Left kidney (tissue), 2 donors: ENCODE results near the gene TEPSIN. TPM values are rescaled to one million over a fixed set of nuclear protein-coding genes. Genes with fewer than 3 reads are reported as not detected.

Experiments
- DNase-seq: peaks from one replicate; pipeline ENCODE4 v3.0.0-alpha.2; 2013
- polyA plus RNA-seq: library from polyadenylated mRNA; unstranded; fragments of 120-200 nt; gene quantifications from one replicate; pipeline ENCODE4 v1.2.1, GENCODE V29; 2013; ENCODE audit not compliant: insufficient read length

The TEPSIN gene
- polyA plus RNA-seq, 1 donor: 18.4 TPM

- DNase-seq: no peak
Observed at GRCh38 chr17:81271226-81271625, 32.4 kb upstream of the TEPSIN start.

GRCh38 chr17:81270279-81270678 is 31.4 kb upstream of the TEPSIN start:
- DNase-seq: no peak

GRCh38 chr17:81267390-81268067 is 28.7 kb upstream of the TEPSIN start:
- DNase-seq: no peak

GRCh38 chr17:81265576-81265975 is 26.7 kb upstream of the TEPSIN start:
- DNase-seq: no peak

GRCh38 chr17:81264640-81265039 is 25.8 kb upstream of the TEPSIN start:
- no peak for DNase-seq

- DNase-seq: no peak
Observed at GRCh38 chr17:81263371-81264181, 24.7 kb upstream of the TEPSIN start.

- DNase-seq: no peak
Observed at GRCh38 chr17:81261582-81262336, 22.9 kb upstream of the TEPSIN start.

- DNase-seq: no peak
Observed at GRCh38 chr17:81261096-81261495, 22.2 kb upstream of the TEPSIN start.

GRCh38 chr17:81260641-81261040 is 21.8 kb upstream of the TEPSIN start:
- DNase-seq: no peak

GRCh38 chr17:81260171-81260570 is 21.3 kb upstream of the TEPSIN start:
- DNase-seq: no peak

GRCh38 chr17:81259058-81259605 is 20.3 kb upstream of the TEPSIN start:
- DNase-seq: no peak

GRCh38 chr17:81258292-81258691 is 19.4 kb upstream of the TEPSIN start:
- DNase-seq: peak; percentile 58

- DNase-seq: no peak
Observed at GRCh38 chr17:81257533-81257932, 18.7 kb upstream of the TEPSIN start.

GRCh38 chr17:81256616-81257015 is 17.8 kb upstream of the TEPSIN start:
- DNase-seq: no peak

- DNase-seq: peak; percentile 62
Observed at GRCh38 chr17:81254955-81255717, 16.3 kb upstream of the TEPSIN start.

GRCh38 chr17:81253358-81254131 is 14.7 kb upstream of the TEPSIN start:
- no peak for DNase-seq

GRCh38 chr17:81252987-81253329 is 14.1 kb upstream of the TEPSIN start:
- no peak for DNase-seq

- no peak for DNase-seq
Observed at GRCh38 chr17:81252326-81252986, 13.6 kb upstream of the TEPSIN start.

GRCh38 chr17:81251709-81252301 is 12.9 kb upstream of the TEPSIN start:
- no peak for DNase-seq

- DNase-seq: no peak
Observed at GRCh38 chr17:81251094-81251708, 12.3 kb upstream of the TEPSIN start.
